Muscle of leg (tissue), 11 donors: ENCODE results near the gene KLF16. TPM values are rescaled to one million over a fixed set of nuclear protein-coding genes. Genes with fewer than 3 reads are reported as not detected.
"Not testable (repeated sequence)": the region's sequence is repeated elsewhere in the genome, so short reads cannot be mapped to it uniquely, and the experiment has no call there.

Experiments
- DNase-seq: peaks from one replicate; pipeline ENCODE4 v3.0.0; 2013
- H3K27ac ChIP-seq: one replicate; pipeline ENCODE4 v1.5.1; 2013; ENCODE audit warnings: mild to moderate bottlenecking, low read length, control low read depth
- H3K27me3 ChIP-seq: one replicate; pipeline ENCODE4 v1.6.1; 2013; ENCODE audit warnings: low read length; ENCODE audit not compliant: control insufficient read depth, insufficient read depth
- H3K36me3 ChIP-seq: one replicate; pipeline ENCODE4 v1.6.1; 2013; ENCODE audit warnings: low read length; ENCODE audit not compliant: control insufficient read depth, insufficient read depth
- H3K4me1 ChIP-seq: one replicate; pipeline ENCODE4 v1.6.1; 2013; ENCODE audit warnings: low read length; ENCODE audit not compliant: control insufficient read depth, insufficient read depth
- H3K4me3 ChIP-seq: one replicate; pipeline ENCODE4 v1.5.1; 2013; ENCODE audit warnings: low read length, control low read depth
- H3K9me3 ChIP-seq: replicated peaks from 2 replicates; pipeline ENCODE4 v1.6.1; 2013; ENCODE audit warnings: low read depth, low read length; ENCODE audit not compliant: control insufficient read depth
- WGBS: methylation state at CpG from one replicate; pipeline ENCODE4 v1.1.5; 2013; ENCODE audit warnings: missing lambda C conversion rate; ENCODE audit not compliant: insufficient coverage; 5-methylcytosine and 5-hydroxymethylcytosine counted together
- polyA plus RNA-seq, 8 donors: library from polyadenylated mRNA; unstranded; fragments of 120-200 nt; gene quantifications; one replicate each; pipeline versions ENCODE4 v1.2.1 to v1.2.3, GENCODE V29; 2013; ENCODE audit warnings: inconsistent platforms in 1 of 8, low replicate concordance in 1 of 8; ENCODE audit not compliant: insufficient read length in 8 of 8, insufficient read depth in 1 of 8
- total RNA-seq: library from RNA; stranded (reverse); fragments of 120-200 nt; gene quantifications from one replicate; pipeline ENCODE4 v1.2.4, GENCODE V29; 2013

The KLF16 gene
- total and polyA plus RNA-seq, 9 donors: 4.1 to 15.0 (median 12.7) TPM

GRCh38 chr19:1885398-1886119 is 22.2 kb upstream of the KLF16 start, which contains the start of gene ABHD17A:
ABHD17A (minus strand) TSS chr19:1885496; CDS start chr19:1881566, 3,930 bp downstream.
- Histone ChIP-seq H3K4me1 (peaks cover 41% of the 10 kb centered on the region), H3K27ac (peak within 1 kb of the TSS; percentile 91), H3K4me3 (peak within 1 kb of the TSS; percentile 98)
- not testable (repeated sequence) for H3K27me3 ChIP-seq, H3K36me3 ChIP-seq, H3K9me3 ChIP-seq
- 25% methylated on average over 33 of the region's 46 CpGs for WGBS
- DNase-seq: peak; percentile 97

DNA sequence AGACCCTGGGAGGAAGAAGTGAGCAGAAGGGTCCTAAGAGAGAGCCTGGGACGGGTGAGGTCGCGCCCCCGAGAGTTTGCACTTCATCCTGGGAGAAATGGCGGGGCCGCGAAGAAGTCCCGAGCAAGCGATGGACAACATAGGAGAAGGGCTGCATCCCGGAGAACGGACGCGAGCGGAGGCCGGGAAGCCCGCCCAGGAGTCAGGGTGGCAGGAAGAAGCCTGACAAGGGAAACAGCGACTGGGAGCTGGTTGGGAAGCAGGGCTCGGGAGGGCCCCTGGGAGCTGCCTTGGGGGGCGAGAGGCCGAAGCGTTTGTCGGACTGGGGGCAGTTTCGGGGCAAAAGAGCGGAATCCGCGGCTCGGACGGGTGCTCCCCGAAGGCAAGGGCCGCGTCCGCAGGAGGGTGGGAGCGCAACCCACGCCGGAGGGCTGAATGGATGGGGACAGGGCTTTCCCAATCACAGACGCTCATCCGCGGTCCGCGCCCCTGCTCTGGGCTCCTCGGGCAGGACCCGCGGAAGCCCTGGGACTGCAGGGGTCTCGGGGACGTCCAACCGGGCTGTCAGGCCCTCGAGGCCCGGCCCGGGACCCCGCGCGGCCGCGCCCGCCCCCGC is 21.4 kb upstream of the KLF16 start:
- WGBS: under 1% methylated on average over 55 of the region's 56 CpGs
- Histone ChIP-seq H3K4me3 (peak overlapping the region; percentile 98), H3K27me3 (no peaks in the 10 kb centered on the region), H3K9me3 (no peaks in the 10 kb centered on the region), H3K27ac (peak overlapping the region; percentile 91), H3K36me3 (peaks cover 5% of the 10 kb centered on the region), H3K4me1 (peaks cover 42% of the 10 kb centered on the region)
- DNase-seq: no peak

GRCh38 chr19:1884291-1884718 is 20.9 kb upstream of the KLF16 start:
- Histone ChIP-seq H3K27ac (peak overlapping the region; percentile 91), H3K36me3 (peaks cover 5% of the 10 kb centered on the region), H3K9me3 (no peaks in the 10 kb centered on the region), H3K4me3 (peak overlapping the region; percentile 98), H3K4me1 (peaks cover 42% of the 10 kb centered on the region), H3K27me3 (no peaks in the 10 kb centered on the region)
- WGBS: 4% methylated on average over 10 of the region's 11 CpGs
- DNase-seq: no peak

GRCh38 chr19:1883784-1884183 is 20.4 kb upstream of the KLF16 start:
- H3K4me1 ChIP-seq: peaks cover 42% of the 10 kb centered on the region
- no peak for DNase-seq
- H3K27me3 ChIP-seq: no peaks in the 10 kb centered on the region
- H3K36me3 ChIP-seq: peaks cover 5% of the 10 kb centered on the region
- peak overlapping the region; percentile 98 for H3K4me3 ChIP-seq
- H3K27ac ChIP-seq: peak overlapping the region; percentile 91
- WGBS: 28% methylated on average over 6 of the region's 8 CpGs
- H3K9me3 ChIP-seq: no peaks in the 10 kb centered on the region

- DNase-seq: no peak
- WGBS: 57% methylated on average over 20 of the region's 25 CpGs
- Histone ChIP-seq H3K9me3 (no peaks in the 10 kb centered on the region), H3K4me1 (peaks cover 42% of the 10 kb centered on the region), H3K27ac (peak overlapping the region; percentile 91), H3K27me3 (no peaks in the 10 kb centered on the region), H3K4me3 (peak overlapping the region; percentile 98), H3K36me3 (peaks cover 5% of the 10 kb centered on the region)
Observed at GRCh38 chr19:1882786-1883692, 19.7 kb upstream of the KLF16 start.

GRCh38 chr19:1882089-1882785 is 18.9 kb upstream of the KLF16 start:
- no peaks in the 10 kb centered on the region for H3K9me3 ChIP-seq
- H3K27me3 ChIP-seq: no peaks in the 10 kb centered on the region
- peak overlapping the region; percentile 91 for H3K27ac ChIP-seq
- H3K4me1 ChIP-seq: peaks cover 39% of the 10 kb centered on the region
- peak; percentile 59 for DNase-seq
- 74% methylated on average over 23 of the region's 31 CpGs for WGBS
- H3K36me3 ChIP-seq: peaks cover 5% of the 10 kb centered on the region
- peak overlapping the region; percentile 10 for H3K4me3 ChIP-seq

GRCh38 chr19:1881393-1882088 is 18.2 kb upstream of the KLF16 start:
- not testable (repeated sequence) for H3K9me3 ChIP-seq, H3K36me3 ChIP-seq, DNase-seq, H3K4me3 ChIP-seq, H3K27me3 ChIP-seq
- Histone ChIP-seq H3K27ac (peak overlapping the region; percentile 91), H3K4me1 (peaks cover 39% of the 10 kb centered on the region)
- 90% methylated on average over 9 of the region's 44 CpGs for WGBS

GRCh38 chr19:1880611-1881392 is 17.4 kb upstream of the KLF16 start:
- DNase-seq: no peak
- 85% methylated on average over 26 of the region's 35 CpGs for WGBS
- no peak overlapping the region for H3K4me3 ChIP-seq
- H3K4me1 ChIP-seq: peaks cover 43% of the 10 kb centered on the region
- H3K36me3 ChIP-seq: peaks cover 5% of the 10 kb centered on the region
- H3K27ac ChIP-seq: no peak overlapping the region
- no peaks in the 10 kb centered on the region for H3K27me3 ChIP-seq
- no peaks in the 10 kb centered on the region for H3K9me3 ChIP-seq

DNA sequence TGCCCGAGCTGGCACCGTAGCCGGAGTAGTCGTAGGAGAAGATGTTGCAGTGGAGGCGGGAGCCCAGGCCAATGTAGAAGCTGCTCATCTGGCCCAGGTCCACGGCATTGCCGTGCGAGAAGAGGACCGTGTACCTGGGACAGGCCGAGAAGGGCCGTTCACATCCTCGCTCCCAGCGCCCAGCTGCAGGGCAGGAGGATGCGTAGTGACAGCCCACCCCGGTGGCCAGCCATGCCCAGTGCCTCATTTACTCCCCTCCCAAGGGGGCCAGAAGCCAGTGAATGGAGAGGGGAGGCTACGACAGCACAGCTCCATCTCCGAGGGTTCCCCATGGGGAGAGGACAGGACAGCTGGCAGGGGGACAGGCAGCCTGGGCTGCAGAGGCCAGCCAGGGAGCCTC is 16.6 kb upstream of the KLF16 start:
- 65% methylated on average over 10 of the region's 17 CpGs for WGBS
- not testable (repeated sequence) for H3K9me3 ChIP-seq, DNase-seq, H3K27ac ChIP-seq, H3K4me3 ChIP-seq, H3K27me3 ChIP-seq, H3K36me3 ChIP-seq
- H3K4me1 ChIP-seq: peaks cover 46% of the 10 kb centered on the region
